MCF 10A (cell line): ENCODE measurements around the gene TTC34. TPM values are rescaled to one million over a fixed set of nuclear protein-coding genes. Genes with fewer than 3 reads are reported as not detected.

Source experiments
- BruUV-seq: library from RNA; stranded (reverse); fragments of 400-500 nt; replicated peaks from 2 replicates; lab custom pipeline; 2021; lab: Mats Ljungman, UMichigan
- CTCF ChIA-PET: fragments of 300-600 bp; sonication (Branson Sonifier 250); formaldehyde crosslinking; extraction: SDS; loops from one replicate; lab custom pipeline; 2021; ENCODE audit warnings: antibody characterized with exemption, inconsistent platforms; lab: Yijun Ruan, JAX
- POLR2A ChIA-PET: fragments of 300-600, 350-650 bp; sonication (Branson Sonifier 250); formaldehyde crosslinking; extraction: SDS; loops from one replicate; lab custom pipeline; 2020; ENCODE audit warnings: antibody characterized with exemption, inconsistent platforms; lab: Yijun Ruan, JAX
- DNase-seq: peaks from one replicate; pipeline ENCODE4 v3.0.0-alpha.2; 2018; ENCODE audit not compliant: unreplicated experiment
- H3K27ac Mint-ChIP-seq: one replicate; pipeline ENCODE4 v1.8.0; 2022; ENCODE audit warnings: mild to moderate bottlenecking, low read depth, mixed read lengths; ENCODE audit not compliant: unreplicated experiment
- H3K27me3 Mint-ChIP-seq: one replicate; pipeline ENCODE4 v1.8.0; 2022; ENCODE audit warnings: mixed read lengths; ENCODE audit not compliant: insufficient read depth, unreplicated experiment
- H3K36me3 Mint-ChIP-seq: one replicate; pipeline ENCODE4 v1.8.0; 2022; ENCODE audit warnings: mild to moderate bottlenecking, moderate library complexity, mixed read lengths; ENCODE audit not compliant: insufficient read depth, unreplicated experiment
- H3K4me1 Mint-ChIP-seq: one replicate; pipeline ENCODE4 v1.8.0; 2022; ENCODE audit warnings: mixed read lengths; ENCODE audit not compliant: insufficient read depth, unreplicated experiment
- H3K4me3 Mint-ChIP-seq: one replicate; pipeline ENCODE4 v1.8.0; 2022; ENCODE audit warnings: mild to moderate bottlenecking, moderate library complexity, mixed read lengths; ENCODE audit not compliant: unreplicated experiment
- H3K9me3 Mint-ChIP-seq: one replicate; pipeline ENCODE4 v1.8.0; 2022; ENCODE audit warnings: mixed read lengths; ENCODE audit not compliant: unreplicated experiment
- intact Hi-C: fragments of 100-400 bp; cut with micrococcal nuclease; formaldehyde crosslinking; loops from 2 replicates; pipeline ENCODE4 v1.14.1; 2022
- total RNA-seq: library from RNA; stranded (reverse); gene quantifications from 2 replicates; pipeline ENCODE4 v1.2.3, GENCODE V29; 2022
- TF ChIP-seq, protein P1 (sequence below): fragments of 200-600 bp; IDR thresholded peaks from one replicate; pipeline ENCODE4 v1.8.0; 2022; ENCODE audit warnings: antibody characterized with exemption, mild to moderate bottlenecking; ENCODE audit not compliant: unreplicated experiment

The TTC34 gene
- total RNA-seq, 1 experiment from 2014 or later: 0.47 TPM

DNA sequence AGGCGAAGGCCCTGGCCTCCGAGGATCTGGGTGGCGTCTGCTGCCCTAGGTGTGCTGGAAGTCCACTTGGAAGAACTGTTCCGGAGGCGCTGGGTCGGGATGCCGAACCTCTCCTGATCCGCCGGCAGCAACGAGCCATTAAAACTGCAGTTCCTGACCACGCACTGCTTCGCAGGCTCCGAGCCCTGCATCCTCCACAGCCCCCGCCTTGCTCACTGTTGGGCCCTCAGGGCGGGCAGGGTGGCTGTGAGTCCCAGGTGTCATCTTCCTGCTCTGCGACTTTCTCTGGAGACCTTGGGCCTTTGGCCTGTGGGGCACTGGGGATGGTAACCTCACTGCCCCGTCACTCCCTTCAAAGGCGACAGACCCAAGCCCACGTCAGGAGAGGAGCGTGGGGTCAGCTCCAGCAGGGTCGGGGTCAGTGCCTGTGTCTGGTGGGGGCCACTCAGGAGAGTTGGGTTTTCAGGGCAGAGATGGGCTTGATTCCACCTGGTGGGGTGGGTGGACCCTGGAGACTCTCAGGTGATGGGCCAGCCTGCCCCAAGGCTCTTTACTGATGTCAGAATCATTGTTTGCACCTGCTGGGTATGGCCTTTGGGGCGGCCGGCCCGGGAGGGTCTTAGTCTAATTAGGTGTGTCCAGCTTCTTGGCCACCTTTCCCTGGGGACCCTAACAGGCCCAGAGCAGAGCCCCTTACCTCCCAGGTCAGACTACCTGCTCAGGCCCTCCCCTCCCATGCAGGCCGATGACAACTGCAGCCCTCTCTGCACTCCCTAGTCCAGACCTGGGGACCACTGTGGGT lies 211.9 kb downstream of the TTC34 start:
- TF ChIP-seq, protein P1, sequence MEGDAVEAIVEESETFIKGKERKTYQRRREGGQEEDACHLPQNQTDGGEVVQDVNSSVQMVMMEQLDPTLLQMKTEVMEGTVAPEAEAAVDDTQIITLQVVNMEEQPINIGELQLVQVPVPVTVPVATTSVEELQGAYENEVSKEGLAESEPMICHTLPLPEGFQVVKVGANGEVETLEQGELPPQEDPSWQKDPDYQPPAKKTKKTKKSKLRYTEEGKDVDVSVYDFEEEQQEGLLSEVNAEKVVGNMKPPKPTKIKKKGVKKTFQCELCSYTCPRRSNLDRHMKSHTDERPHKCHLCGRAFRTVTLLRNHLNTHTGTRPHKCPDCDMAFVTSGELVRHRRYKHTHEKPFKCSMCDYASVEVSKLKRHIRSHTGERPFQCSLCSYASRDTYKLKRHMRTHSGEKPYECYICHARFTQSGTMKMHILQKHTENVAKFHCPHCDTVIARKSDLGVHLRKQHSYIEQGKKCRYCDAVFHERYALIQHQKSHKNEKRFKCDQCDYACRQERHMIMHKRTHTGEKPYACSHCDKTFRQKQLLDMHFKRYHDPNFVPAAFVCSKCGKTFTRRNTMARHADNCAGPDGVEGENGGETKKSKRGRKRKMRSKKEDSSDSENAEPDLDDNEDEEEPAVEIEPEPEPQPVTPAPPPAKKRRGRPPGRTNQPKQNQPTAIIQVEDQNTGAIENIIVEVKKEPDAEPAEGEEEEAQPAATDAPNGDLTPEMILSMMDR: no peak
- Mint-ChIP-seq H3K4me3 (no peak overlapping the region), H3K4me1 (no peaks in the 10 kb centered on the region), H3K9me3 (no peaks in the 10 kb centered on the region), H3K36me3 (peaks cover 8% of the 10 kb centered on the region), H3K27me3 (no peaks in the 10 kb centered on the region), H3K27ac (no peak overlapping the region)
- ChIA-PET CTCF (no interaction called here), POLR2A (interaction anchor here (0.6 kb wide), 1 partner anchor 823 kb away, joined by 3 read pairs; no protein-coding TSS in a partner anchor)
- intact Hi-C loops: no loop called here
- BruUV-seq: no TSS peak
- no peak for DNase-seq

- POLR2A ChIA-PET: no interaction called here
- no peak overlapping the region for H3K27ac Mint-ChIP-seq
- TF ChIP-seq, protein P1: no peak
- H3K4me1 Mint-ChIP-seq: no peaks in the 10 kb centered on the region
- intact Hi-C loops: no loop called here
- no peak for DNase-seq
- H3K27me3 Mint-ChIP-seq: no peaks in the 10 kb centered on the region
- peaks cover 8% of the 10 kb centered on the region for H3K36me3 Mint-ChIP-seq
- no peaks in the 10 kb centered on the region for H3K9me3 Mint-ChIP-seq
- BruUV-seq: no TSS peak
- no peak overlapping the region for H3K4me3 Mint-ChIP-seq
- CTCF ChIA-PET: interaction anchor here (0.7 kb wide), 1 partner anchor 31 kb away, joined by 3 read pairs; no protein-coding TSS in a partner anchor
Observed at GRCh38 chr1:2588661-2589430, 212.6 kb downstream of the TTC34 start.

- CTCF ChIA-PET: interaction anchor here (0.7 kb wide), 1 partner anchor 966 kb away, joined by 3 read pairs; no protein-coding TSS in a partner anchor
- Mint-ChIP-seq H3K4me3 (peak overlapping the region; percentile 87), H3K27ac (no peak overlapping the region), H3K9me3 (no peaks in the 10 kb centered on the region), H3K27me3 (no peaks in the 10 kb centered on the region), H3K36me3 (peaks cover 8% of the 10 kb centered on the region), H3K4me1 (no peaks in the 10 kb centered on the region)
- TF ChIP-seq, protein P1: no peak
- intact Hi-C loops: loop anchor here (2.0 kb wide), 1 partner anchor 55 kb away; no protein-coding TSS in a partner anchor
- no peak for DNase-seq
- BruUV-seq: no TSS peak
- POLR2A ChIA-PET: interaction anchor here (1.3 kb wide), 1 partner anchor 62 kb away, joined by 4 read pairs; the partner anchor contains the start of gene PANK4
Observed at GRCh38 chr1:2587860-2588571, 213.5 kb downstream of the TTC34 start.
